NOMO-1 treated with DMSO at 0.1 percent for 48 hours (cell line): ENCODE results near the gene ARMC3.
"Not testable (repeated sequence)": the region's sequence is repeated elsewhere in the genome, so short reads cannot be mapped to it uniquely, and the experiment has no call there.

Experiments used
- DNase-seq: peaks from one replicate; lab custom pipeline; 2025; ENCODE audit not compliant: unreplicated experiment; lab: John Stamatoyannopoulos, UW

The ARMC3 gene

GRCh38 chr10:22927661-22928403, at the start of gene ARMC3:
Gene ARMC3 (plus strand): TSS chr10:22928053. CDS start chr10:22931997, 3,944 bp downstream.
- peak; percentile 21 for DNase-seq

DNA sequence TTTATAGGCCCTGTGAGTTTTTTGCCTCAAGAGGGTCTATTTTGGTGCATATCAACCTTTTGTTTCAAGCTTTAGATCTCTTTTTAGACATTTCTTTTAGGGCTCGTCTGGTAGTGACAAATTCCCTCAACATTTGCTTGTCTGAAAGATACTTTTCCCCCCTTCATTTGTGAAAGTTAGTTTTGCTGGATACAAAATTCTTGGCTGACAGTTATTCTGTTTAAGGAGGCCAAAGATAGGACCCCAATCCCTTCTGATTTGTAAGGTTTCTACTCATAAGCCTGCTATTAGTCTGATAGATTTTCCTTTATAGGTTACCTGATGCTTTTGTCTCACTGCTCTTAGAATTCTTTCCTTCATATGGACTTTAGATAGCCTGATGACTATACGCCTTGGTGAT, 36.1 kb upstream of the ARMC3 start:
- no peak for DNase-seq

- DNase-seq, result no peak
Observed at GRCh38 chr10:22893781-22894180, 34.1 kb upstream of the ARMC3 start.

GRCh38 chr10:22894714-22895113, 33.1 kb upstream of the ARMC3 start:
- no peak for DNase-seq

GRCh38 chr10:22895252-22895651, 32.6 kb upstream of the ARMC3 start:
- DNase-seq, result no peak

GRCh38 chr10:22897371-22897770, 30.5 kb upstream of the ARMC3 start:
- no peak for DNase-seq

DNA sequence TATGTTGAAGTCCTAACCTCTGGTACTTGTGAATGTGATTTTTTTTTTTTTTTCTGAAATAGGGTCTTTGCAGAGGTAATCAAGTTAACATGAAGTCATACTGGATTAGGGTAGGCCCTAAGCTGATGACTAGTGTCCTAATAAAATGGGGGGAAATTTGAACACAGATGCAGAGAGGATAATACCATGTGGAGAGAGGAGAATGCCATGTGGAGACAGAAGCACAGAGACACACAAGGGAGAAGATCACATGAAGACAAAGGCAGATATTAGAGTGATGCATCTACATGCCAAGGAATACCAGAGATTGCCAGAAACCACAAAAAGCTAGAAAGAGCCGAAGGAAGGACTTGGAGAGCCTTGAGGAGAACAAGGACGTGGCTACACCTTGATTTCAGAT, 28.5 kb upstream of the ARMC3 start:
- no peak for DNase-seq

- no peak for DNase-seq
Observed at GRCh38 chr10:22899775-22900174, 28.1 kb upstream of the ARMC3 start.

DNA sequence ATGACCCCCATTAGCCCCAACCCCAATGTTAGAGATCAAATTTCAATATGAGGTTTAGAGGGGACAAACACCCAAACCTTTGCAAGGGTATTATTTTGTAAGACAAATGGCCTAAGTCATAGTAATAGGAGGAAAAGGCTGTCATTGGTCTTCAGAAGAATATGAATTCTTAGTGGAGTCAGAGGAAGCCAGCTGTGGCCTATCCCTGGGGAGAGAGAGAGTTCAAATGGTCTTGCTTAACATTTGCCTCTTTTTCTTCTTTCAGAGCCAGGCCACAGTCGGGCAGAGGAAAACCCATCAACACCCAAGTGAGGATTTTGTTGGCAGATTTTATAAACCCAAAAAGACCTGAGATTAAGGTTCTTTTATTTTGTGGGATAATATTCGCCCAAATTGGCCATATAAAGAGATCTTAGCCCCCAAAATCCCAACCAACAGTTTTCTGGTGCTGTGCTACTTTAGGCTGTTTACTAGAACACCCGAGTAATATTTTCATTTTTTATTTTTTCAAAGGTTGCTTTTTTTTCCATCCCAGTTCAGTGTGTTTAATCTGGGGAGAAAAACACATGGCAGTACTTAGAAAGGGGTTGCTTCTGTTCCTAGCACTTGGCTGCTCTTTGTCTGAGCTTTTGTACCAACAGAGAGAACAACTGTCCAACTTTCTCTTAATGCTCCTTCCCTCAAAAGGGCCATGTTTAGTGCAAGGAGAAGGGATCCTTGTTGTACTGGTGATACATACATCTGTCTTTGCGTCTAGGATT, 26.8 kb upstream of the ARMC3 start:
- no peak for DNase-seq

DNA sequence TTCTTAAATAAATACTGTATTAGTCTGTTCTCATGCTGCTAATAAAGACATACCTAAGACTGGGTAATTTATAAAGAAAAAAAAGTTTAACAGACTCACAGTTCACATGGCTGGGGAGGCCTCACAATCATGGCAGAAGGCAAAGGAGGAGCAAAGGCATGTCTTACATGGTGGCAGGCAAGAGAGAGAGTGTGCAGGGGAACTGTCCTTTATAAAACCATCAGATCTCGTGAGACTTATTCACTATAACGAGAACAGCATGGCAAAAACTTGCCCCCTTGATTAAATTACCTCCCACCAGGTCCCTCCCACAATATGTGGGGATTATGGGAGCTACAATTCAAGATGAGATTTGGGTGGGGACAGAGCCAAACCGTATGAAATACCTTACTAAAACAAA, 25.7 kb upstream of the ARMC3 start:
- DNase-seq, result not testable (repeated sequence)

DNA sequence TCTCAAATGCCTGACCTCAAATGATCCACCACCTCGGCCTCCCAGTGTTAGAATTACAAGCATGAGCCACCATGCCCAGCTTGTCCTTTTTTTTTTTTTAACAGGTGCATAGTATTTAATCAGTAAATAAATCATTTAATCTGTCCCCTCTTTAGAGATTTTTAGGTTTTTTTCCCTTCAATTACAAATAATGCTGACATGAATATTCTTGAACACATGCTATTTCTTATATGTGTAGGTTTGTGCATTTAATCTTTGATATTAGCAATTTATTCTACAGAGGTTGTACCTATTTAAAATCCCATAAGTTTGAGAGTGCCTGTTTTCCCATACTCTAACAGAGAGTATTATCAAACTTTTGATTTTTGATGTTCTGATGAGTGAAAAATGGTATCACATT, 24.2 kb upstream of the ARMC3 start:
- DNase-seq, result no peak

- no peak for DNase-seq
Observed at GRCh38 chr10:22906767-22907166, 21.1 kb upstream of the ARMC3 start.

- no peak for DNase-seq
Observed at GRCh38 chr10:22908837-22909236, 19.0 kb upstream of the ARMC3 start.

DNA sequence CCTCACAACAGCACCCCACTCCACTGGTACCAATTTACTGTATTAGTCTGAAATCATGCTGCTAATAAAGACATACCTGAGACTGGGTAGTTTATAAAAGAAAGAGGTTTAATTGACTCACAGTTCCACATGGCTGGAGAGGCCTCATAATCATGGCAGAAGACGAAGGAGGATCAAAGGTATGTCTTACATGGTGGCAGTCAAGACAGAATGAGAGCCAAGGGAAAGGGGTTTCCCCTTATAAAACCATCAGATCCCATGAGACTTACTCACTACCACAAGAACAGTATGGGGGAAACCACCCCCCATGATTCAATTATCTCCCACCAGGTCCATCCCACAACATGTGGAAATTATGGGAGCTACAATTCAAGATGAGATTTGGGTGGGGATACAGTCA, 18.2 kb upstream of the ARMC3 start:
- DNase-seq, result not testable (repeated sequence)

GRCh38 chr10:22911067-22911466, 16.8 kb upstream of the ARMC3 start:
- no peak for DNase-seq

DNA sequence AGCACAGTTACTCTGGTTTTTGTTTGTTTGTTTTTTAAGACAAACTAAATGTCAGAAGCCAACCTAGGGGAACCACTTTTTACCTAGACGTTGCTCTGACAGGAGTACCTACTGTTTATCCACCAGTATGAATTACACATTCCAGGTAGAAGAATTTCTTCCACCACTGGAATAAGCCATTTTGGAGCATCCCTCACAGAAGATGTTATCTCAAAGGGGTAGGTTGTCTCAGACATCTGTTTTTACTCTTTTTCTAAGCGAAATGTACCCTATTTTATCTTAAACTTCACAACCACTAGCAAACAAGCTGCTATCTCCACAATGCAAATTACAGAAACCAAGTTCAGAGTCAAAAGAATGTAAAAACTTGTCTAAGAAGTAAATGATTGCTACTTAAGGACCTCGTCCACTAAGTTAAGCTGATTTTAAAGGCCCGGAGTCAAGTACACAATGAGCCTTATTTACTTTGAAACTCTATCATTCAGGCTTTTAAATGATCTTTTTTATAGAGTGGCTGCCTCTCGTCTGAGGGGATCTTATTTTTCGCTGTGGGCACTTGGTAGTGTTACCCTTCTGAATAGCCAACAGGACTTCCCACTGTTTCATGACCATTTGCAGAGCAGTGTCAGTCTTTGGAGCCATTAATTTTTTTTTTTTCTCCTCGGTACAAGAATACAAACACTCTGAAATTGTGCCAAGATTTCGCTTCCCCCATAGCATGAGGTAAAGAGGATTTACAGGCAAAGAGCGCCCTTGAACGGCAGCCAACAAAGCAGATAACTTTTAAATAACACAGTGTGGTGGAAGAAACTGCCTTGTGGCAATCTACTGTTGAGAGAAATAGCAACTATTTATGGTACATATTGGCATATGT, 15.7 kb upstream of the ARMC3 start:
- DNase-seq, result peak; percentile 7

GRCh38 chr10:22912763-22913384, 15.0 kb upstream of the ARMC3 start:
- no peak for DNase-seq

- DNase-seq, result no peak
Observed at GRCh38 chr10:22913474-22914092, 14.3 kb upstream of the ARMC3 start.

GRCh38 chr10:22915314-22915713, 12.5 kb upstream of the ARMC3 start:
- DNase-seq, result no peak

DNA sequence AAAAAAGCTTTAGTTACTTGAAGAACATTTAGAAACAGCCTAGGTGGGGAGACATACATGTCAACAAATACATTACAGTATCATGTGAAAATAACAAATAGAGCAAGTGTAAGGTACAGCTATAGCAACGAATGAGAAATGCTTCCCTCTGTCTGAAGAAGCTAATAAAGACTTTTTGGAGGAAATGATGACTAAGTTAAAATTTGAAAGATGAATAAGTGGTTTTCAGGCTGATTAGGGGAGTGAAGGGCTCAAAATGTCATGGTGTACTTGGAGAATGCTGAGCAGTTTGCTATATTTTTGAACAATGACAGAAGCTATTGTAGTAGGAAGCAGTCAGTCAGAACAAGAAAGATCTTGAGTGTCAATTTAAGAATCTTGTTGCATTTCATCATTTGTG, 2.8 kb upstream of the ARMC3 start:
- DNase-seq, result no peak

DNA sequence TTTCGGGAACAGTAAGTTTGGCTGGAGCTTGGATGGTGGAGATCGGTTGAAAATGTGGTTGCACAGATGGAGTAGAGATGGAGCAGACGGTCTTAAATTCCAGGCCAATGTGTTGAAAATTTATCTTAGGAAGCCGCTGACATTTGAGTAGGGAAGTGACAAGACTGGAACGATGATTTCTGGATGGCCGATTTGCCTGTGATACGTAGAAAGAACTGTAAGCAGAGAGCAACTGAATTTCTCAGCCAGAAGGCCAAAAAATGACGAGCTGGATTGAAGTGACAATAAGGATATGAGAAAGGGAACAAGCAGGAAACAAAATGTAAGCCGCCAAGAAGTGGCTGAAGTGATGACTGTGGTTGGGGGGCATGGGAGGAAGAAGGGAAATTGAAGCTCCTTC, 687 bp upstream of the ARMC3 start:
- DNase-seq, result no peak
